Spleen (tissue), 7 donors: ENCODE data around the gene DTWD1.

Source experiments
- POLR2AphosphoS5 ChIP-seq, 3 donors: sonication (generic); formaldehyde crosslinking; IDR thresholded peaks; one replicate each; pipeline ENCODE4 v1.5.1; 2017; ENCODE audit warnings: antibody characterized with exemption in 3 of 3
- TF ChIP-seq, protein P1 (sequence below), 11 experiments: fragments of 200-600 bp in 7 of 11; fragments of 450-650 bp in 4 of 11; sonication (generic) in 4 of 11; IDR thresholded peaks in 8 of 11; conservative IDR thresholded peaks in 3 of 11; 1 replicate in 7 of 11; 2 replicates in 4 of 11; pipeline versions ENCODE4 v1.4.0 to v1.8.0; 2016 to 2021; ENCODE audit warnings: antibody characterized with exemption in 11 of 11, inconsistent platforms in 4 of 11, mild to moderate bottlenecking in 1 of 11
- donor health status: DM: no; HTN: no; CAD: no; lungs with moderate emphysema.
- donor health status: DM: no; HTN: no; CAD: no.
- donor health status: DM: no; HTN: no; CAD: no.

DNA sequence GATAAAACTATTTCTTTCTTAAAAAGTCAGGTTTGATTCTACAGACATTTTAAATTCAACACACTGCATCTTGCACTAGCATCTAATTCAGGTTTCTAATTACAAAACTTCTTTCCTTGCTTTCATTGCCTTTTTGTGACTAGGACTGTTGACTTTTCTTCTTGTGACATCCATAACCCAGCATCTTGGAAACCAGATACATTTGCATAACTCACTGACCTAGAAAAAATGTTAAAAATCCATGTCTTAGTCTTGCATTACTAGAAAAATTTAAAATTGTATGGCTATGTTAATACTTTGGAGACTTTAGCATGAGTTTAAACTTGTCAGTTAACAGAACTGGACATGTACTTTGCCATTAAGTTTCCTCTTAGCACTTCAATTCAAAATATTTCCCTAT is 72.7 kb downstream of the DTWD1 start:
- TF ChIP-seq, protein P1, sequence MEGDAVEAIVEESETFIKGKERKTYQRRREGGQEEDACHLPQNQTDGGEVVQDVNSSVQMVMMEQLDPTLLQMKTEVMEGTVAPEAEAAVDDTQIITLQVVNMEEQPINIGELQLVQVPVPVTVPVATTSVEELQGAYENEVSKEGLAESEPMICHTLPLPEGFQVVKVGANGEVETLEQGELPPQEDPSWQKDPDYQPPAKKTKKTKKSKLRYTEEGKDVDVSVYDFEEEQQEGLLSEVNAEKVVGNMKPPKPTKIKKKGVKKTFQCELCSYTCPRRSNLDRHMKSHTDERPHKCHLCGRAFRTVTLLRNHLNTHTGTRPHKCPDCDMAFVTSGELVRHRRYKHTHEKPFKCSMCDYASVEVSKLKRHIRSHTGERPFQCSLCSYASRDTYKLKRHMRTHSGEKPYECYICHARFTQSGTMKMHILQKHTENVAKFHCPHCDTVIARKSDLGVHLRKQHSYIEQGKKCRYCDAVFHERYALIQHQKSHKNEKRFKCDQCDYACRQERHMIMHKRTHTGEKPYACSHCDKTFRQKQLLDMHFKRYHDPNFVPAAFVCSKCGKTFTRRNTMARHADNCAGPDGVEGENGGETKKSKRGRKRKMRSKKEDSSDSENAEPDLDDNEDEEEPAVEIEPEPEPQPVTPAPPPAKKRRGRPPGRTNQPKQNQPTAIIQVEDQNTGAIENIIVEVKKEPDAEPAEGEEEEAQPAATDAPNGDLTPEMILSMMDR (IDR thresholded peaks at IDR 0.05 in 8 of 11, conservative IDR thresholded peaks at IDR 0.05 in 3 of 11), result no peak
- no peak for TF ChIP-seq POLR2AphosphoS5 (IDR thresholded peaks at IDR 0.05)
